HFFc6 (cell line): ENCODE data around the gene TRPM2. TPM values are rescaled to one million over a fixed set of nuclear protein-coding genes. Genes with fewer than 3 reads are reported as not detected.

Source experiments
- DNase-seq: peaks from one replicate; pipeline ENCODE4 v3.0.0-alpha.2; 2018
- H3K27ac Mint-ChIP-seq: 2 replicates; pipeline ENCODE4 v1.8.0; 2020; ENCODE audit warnings: mild to moderate bottlenecking, mixed read lengths
- H3K27me3 Mint-ChIP-seq: 2 replicates; pipeline ENCODE4 v1.8.0; 2021; ENCODE audit warnings: mild to moderate bottlenecking, moderate library complexity, mixed read lengths; ENCODE audit not compliant: insufficient read depth
- H3K36me3 Mint-ChIP-seq: 2 replicates; pipeline ENCODE4 v1.8.0; 2021; ENCODE audit warnings: low read depth, mixed read lengths
- H3K4me1 Mint-ChIP-seq: 2 replicates; pipeline ENCODE4 v1.8.0; 2020; ENCODE audit warnings: low read depth, mixed read lengths
- H3K4me3 Mint-ChIP-seq: 2 replicates; pipeline ENCODE4 v1.8.0; 2020; ENCODE audit warnings: mild to moderate bottlenecking, moderate library complexity, mixed read lengths
- H3K9me3 Mint-ChIP-seq: 2 replicates; pipeline ENCODE4 v1.8.0; 2020; ENCODE audit warnings: mild to moderate bottlenecking, mixed read lengths
- CTCF ChIP-seq: fragments of 200-600 bp; sonication (generic); IDR thresholded peaks from 2 replicates; pipeline ENCODE4 v1.5.0; 2021; ENCODE audit warnings: antibody characterized with exemption, mild to moderate bottlenecking
- total RNA-seq, 6 experiments: library from RNA; stranded (reverse); fragmentation: NEBNext Ultra II Directional; extraction: Animal tissue kit (Norgen Biotek cat#: 25700); gene quantifications; 2 replicates in 1 of 6; 3 replicates in 5 of 6; pipeline ENCODE4 v1.2.3, GENCODE V29; 2021

The TRPM2 gene
- total RNA-seq, 6 experiments from 2014 or later, result 0.09 to 0.31 (median 0.20) TPM; not detected in 2

- Mint-ChIP-seq H3K36me3 (no peaks in the 10 kb centered on the region; the same call in 1 of the 2 replicates), H3K27me3 (peaks cover 2% of the 10 kb centered on the region; the same call in 1 of the 2 replicates)
- DNase-seq, result no peak
Observed at GRCh38 chr21:44437696-44438431, 84.4 kb downstream of the TRPM2 start.

GRCh38 chr21:44438531-44439210 lies 85.2 kb downstream of the TRPM2 start:
- H3K4me1 Mint-ChIP-seq, result no peaks in the 10 kb centered on the region
- H3K36me3 Mint-ChIP-seq, result no peaks in the 10 kb centered on the region; the same call in 1 of the 2 replicates
- no peaks in the 10 kb centered on the region; the same call in 1 of the 2 replicates for H3K27me3 Mint-ChIP-seq
- H3K9me3 Mint-ChIP-seq, result peaks cover 37% of the 10 kb centered on the region
- H3K4me3 Mint-ChIP-seq, result no peak overlapping the region
- DNase-seq, result no peak
- H3K27ac Mint-ChIP-seq, result no peak overlapping the region
- no peak for TF ChIP-seq CTCF

More at GRCh38 chr21:44437696-44438431, 84.4 kb downstream of the TRPM2 start:
- no peak for TF ChIP-seq CTCF
- Mint-ChIP-seq H3K4me3 (no peak overlapping the region), H3K9me3 (peaks cover 35% of the 10 kb centered on the region), H3K4me1 (no peaks in the 10 kb centered on the region), H3K27ac (no peak overlapping the region)

GRCh38 chr21:44439211-44439600 lies 85.8 kb downstream of the TRPM2 start:
- Mint-ChIP-seq H3K4me3 (no peak overlapping the region), H3K36me3 (no peaks in the 10 kb centered on the region; the same call in 1 of the 2 replicates), H3K9me3 (peaks cover 38% of the 10 kb centered on the region), H3K27ac (no peak overlapping the region), H3K27me3 (no peaks in the 10 kb centered on the region; the same call in 1 of the 2 replicates), H3K4me1 (no peaks in the 10 kb centered on the region)
- no peak for TF ChIP-seq CTCF
- DNase-seq, result no peak

GRCh38 chr21:44440241-44441040 lies 87.0 kb downstream of the TRPM2 start:
- no peak overlapping the region for H3K4me3 Mint-ChIP-seq
- no peaks in the 10 kb centered on the region; the same call in 1 of the 2 replicates for H3K36me3 Mint-ChIP-seq
- H3K27ac Mint-ChIP-seq, result no peak overlapping the region
- H3K27me3 Mint-ChIP-seq, result peaks cover 3% of the 10 kb centered on the region
- DNase-seq, result no peak
- TF ChIP-seq CTCF, result no peak
- H3K9me3 Mint-ChIP-seq, result peaks cover 42% of the 10 kb centered on the region
- no peaks in the 10 kb centered on the region for H3K4me1 Mint-ChIP-seq

GRCh38 chr21:44441041-44441400 lies 87.6 kb downstream of the TRPM2 start:
- no peaks in the 10 kb centered on the region for H3K4me1 Mint-ChIP-seq
- peaks cover 40% of the 10 kb centered on the region for H3K9me3 Mint-ChIP-seq
- H3K4me3 Mint-ChIP-seq, result no peak overlapping the region
- H3K27ac Mint-ChIP-seq, result no peak overlapping the region
- peaks cover 7% of the 10 kb centered on the region for H3K27me3 Mint-ChIP-seq
- no peaks in the 10 kb centered on the region; the same call in 1 of the 2 replicates for H3K36me3 Mint-ChIP-seq
- DNase-seq, result no peak
- TF ChIP-seq CTCF, result no peak
